HG02884 (cell line): ENCODE results near the gene GYPA.
"Not testable (repeated sequence)": the region's sequence is repeated elsewhere in the genome, so short reads cannot be mapped to it uniquely, and the experiment has no call there.

Experiments used
- ATAC-seq: cut with Tn5 transposase; IDR thresholded peaks from one replicate; pipeline ENCODE4 v1.9.1; 2021; ENCODE audit warnings: mild to moderate bottlenecking, moderate library complexity; ENCODE audit not compliant: unreplicated experiment

Gene GYPA

GRCh38 chr4:144140594-144141295 is at the start of gene GYPA:
Gene GYPA (minus strand): TSS chr4:144140718. CDS start chr4:144140635, 83 bp downstream.
- not testable (repeated sequence) for ATAC-seq

- ATAC-seq, result no peak
Measured at GRCh38 chr4:144190009-144190408, 49.5 kb upstream of the GYPA start.

- ATAC-seq, result no peak
Measured at GRCh38 chr4:144189121-144189520, 48.6 kb upstream of the GYPA start.

GRCh38 chr4:144185086-144185485 is 44.6 kb upstream of the GYPA start:
- ATAC-seq, result no peak

- ATAC-seq, result no peak
Measured at GRCh38 chr4:144183165-144183564, 42.6 kb upstream of the GYPA start.

GRCh38 chr4:144181391-144181790 is 40.9 kb upstream of the GYPA start:
- ATAC-seq, result no peak

- no peak for ATAC-seq
Measured at GRCh38 chr4:144179152-144179739, 38.7 kb upstream of the GYPA start.

- no peak for ATAC-seq
Measured at GRCh38 chr4:144178414-144178813, 37.9 kb upstream of the GYPA start.

GRCh38 chr4:144176476-144176875 is 36.0 kb upstream of the GYPA start:
- ATAC-seq, result no peak

GRCh38 chr4:144174401-144175067 is 34.0 kb upstream of the GYPA start:
- peak; percentile 77 for ATAC-seq

- ATAC-seq, result no peak
Measured at GRCh38 chr4:144171697-144172096, 31.2 kb upstream of the GYPA start.

- no peak for ATAC-seq
Measured at GRCh38 chr4:144169211-144169610, 28.7 kb upstream of the GYPA start.

- no peak for ATAC-seq
Measured at GRCh38 chr4:144154044-144154443, 13.5 kb upstream of the GYPA start.

GRCh38 chr4:144142690-144143326 is 2.3 kb upstream of the GYPA start:
- not testable (repeated sequence) for ATAC-seq

- no peak for ATAC-seq
Measured at GRCh38 chr4:144141493-144141892, 975 bp upstream of the GYPA start.

GRCh38 chr4:144139991-144140390 is 527 bp downstream of the GYPA start:
- ATAC-seq, result not testable (repeated sequence)

GRCh38 chr4:144139547-144139946 is 971 bp downstream of the GYPA start:
- ATAC-seq, result not testable (repeated sequence)

GRCh38 chr4:144138239-144138638 is 2.3 kb downstream of the GYPA start:
- not testable (repeated sequence) for ATAC-seq

- not testable (repeated sequence) for ATAC-seq
Measured at GRCh38 chr4:144137137-144137931, 3.2 kb downstream of the GYPA start.

- ATAC-seq, result not testable (repeated sequence)
Measured at GRCh38 chr4:144136189-144136588, 4.3 kb downstream of the GYPA start.

GRCh38 chr4:144130167-144130566 is 10.4 kb downstream of the GYPA start:
- not testable (repeated sequence) for ATAC-seq
